HG02798 (cell line): ENCODE data around the gene SLC1A7.

ENCODE experiments used
- ATAC-seq: cut with Tn5 transposase; IDR thresholded peaks from one replicate; pipeline ENCODE4 v1.9.1; 2021; ENCODE audit warnings: mild to moderate bottlenecking; ENCODE audit not compliant: unreplicated experiment, poor library complexity

Gene SLC1A7

GRCh38 chr1:53078333-53079101 is 63.9 kb downstream of the SLC1A7 start:
- no peak for ATAC-seq

DNA sequence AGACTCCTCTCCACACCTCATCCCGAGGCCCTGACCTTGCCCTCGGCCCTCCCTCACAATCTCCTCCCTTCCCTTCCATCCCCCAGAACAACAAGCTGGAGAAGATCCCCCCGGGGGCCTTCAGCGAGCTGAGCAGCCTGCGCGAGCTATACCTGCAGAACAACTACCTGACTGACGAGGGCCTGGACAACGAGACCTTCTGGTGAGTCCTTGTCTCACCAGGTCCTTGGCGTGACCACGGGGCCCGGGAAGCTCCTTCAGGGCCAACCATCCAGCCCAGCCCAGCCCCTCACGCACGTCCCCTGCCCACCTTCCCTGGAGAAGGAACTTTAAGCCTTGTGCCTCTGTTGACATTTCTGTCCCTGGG is 64.9 kb downstream of the SLC1A7 start:
- ATAC-seq = no peak

DNA sequence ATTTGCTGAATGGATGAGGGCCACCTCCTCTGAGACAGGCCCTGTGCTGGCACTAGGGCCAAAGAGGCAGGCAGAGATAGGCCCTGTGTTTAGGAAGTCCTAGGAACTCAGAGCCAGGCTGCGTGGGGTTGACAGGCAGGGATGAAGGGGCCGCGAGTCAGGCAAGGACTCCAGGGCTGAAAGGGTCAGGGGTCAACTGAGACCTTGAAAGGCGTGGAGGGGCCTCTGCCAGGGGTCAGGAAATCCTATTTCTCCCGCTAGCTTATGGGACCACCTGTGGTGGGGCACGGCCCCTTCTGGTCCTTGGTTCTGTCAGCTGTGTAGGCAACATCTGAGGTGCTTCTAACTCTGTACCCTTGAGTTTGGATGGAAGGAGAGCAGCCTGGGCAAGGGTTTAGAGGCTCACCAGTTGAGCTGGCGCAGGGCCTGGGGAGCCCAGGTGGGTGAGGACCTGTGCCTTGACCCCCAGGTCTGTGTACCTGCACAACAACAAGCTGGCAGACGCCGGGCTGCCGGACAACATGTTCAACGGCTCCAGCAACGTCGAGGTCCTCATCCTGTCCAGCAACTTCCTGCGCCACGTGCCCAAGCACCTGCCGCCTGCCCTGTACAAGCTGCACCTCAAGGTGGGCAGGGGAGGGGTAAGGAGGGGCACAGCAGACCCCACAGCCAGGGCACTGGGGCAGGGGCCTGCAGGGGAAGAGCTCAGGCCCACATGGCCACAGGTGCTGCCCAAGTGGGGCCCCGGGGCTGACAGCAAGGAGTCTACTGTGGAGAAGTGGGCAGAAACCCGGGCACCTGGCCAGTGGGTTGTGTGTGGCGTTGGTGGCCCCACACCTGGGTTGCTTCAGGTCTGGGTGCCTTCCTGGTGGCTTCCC is 65.5 kb downstream of the SLC1A7 start:
- ATAC-seq = no peak

DNA sequence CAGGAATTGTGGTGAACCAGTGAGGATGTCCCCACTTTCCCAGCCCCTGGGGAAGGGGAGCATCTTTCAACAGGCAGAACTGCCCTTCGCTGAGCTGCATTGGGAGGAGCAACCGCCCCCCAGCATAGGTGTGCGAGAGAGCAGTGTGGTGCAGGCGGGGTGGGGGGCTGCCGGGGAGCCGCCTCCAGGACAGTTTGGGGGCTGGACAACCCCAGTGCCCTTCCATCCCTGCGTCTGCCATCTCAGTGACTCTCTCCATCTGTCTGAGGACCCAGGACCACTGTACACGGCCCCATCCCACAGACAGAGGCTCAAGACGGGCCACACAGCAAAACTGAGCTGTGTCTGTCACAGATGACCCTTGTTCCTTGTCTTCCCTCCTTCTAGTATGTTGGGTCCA is 66.3 kb downstream of the SLC1A7 start:
- no peak for ATAC-seq

DNA sequence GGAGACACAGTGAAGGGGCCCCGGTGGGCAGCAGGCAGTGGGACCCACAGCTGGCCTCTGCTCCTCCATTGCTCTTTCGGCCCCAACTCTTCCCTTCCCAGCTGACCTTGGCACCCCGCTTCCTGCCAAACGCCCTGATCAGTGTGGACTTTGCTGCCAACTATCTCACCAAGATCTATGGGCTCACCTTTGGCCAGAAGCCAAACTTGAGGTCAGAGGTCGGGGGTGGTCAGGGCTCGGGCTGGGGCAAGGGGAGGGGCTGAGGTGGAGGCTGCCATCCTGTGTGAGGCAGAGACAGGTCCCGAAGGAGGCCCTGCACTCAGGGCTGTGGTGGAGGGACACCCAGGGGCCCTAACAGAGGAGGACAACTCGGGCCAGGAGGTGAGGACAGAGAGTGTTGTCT is 66.7 kb downstream of the SLC1A7 start:
- ATAC-seq = no peak

GRCh38 chr1:53075206-53075605 is 67.2 kb downstream of the SLC1A7 start:
- ATAC-seq = no peak

DNA sequence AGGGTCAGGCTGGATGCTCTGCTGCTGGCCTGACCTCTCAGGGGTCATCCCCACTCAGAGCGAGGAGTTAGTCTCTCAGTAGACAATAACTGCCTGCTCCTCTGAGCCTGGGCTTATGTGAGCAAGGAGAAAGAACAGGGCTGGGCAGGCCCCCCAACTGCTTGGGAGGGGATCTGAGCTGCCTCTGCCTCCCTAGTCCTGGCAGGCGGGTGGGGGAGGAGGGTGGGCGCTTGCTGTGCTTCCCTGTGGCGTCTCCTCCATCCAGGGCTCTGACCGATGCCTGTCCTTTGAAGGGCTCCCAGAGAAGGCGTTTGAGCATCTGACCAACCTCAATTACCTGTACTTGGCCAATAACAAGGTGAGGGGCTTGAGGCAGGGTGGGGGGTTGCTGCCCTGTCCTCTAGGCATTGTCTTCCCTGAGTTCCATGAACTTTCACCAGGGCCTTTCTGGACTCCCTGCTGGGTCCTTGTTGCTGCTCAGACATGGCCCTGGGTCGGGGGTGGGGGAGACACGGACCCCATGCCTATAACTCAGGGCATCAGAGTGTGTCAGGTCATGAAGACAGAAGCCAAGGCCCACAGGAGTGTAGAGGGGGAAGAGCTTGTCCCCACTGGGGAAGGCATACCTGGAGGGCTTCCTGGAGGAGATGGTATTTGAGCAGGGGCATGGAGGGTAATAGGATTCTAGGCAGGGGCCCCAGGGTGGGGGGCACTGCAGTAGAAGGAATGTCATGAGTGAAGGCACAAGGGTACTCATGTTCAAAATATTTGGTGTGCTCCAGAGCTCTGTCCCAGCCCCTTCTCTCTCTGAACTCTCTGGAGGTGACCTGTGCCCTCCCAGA is 67.9 kb downstream of the SLC1A7 start:
- ATAC-seq = no peak

GRCh38 chr1:53073868-53074311 is 68.5 kb downstream of the SLC1A7 start:
- no peak for ATAC-seq

DNA sequence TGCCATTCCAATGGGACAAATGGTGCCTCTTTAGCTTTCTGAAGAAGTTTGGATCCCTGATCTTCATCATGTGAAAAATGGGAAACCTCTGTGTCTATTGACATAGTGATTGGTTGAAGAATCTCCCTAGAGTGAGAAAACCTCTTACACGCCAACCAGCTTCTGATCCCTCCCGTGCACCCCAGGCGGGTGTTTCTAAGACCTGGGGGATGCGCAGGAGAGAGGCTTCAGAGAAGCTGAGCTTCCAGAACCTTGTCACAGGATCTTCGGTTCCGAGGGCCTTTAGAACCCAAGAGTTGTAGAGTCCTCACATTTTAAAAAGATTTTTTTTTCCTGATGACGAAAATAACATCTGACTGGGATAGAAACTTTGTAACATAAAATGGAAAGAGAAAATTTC is 69.2 kb downstream of the SLC1A7 start:
- ATAC-seq = no peak

DNA sequence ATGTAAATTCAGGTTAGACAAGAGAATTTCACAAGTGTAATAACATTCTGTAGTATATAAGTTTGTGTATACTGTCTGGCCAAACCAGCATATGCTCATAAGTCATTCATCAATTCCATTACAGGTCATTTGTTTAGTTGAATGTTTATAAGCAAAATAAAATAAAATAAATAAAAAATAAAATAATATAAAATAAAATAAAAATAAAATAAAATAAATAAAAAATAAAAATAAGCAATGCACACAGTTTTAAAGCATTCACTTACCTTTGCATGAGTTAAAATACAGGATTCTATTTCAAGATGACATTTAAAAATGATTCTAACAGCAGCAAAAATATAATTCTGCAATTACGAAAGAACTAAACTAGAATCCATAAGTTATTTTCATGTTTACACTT is 70.5 kb downstream of the SLC1A7 start:
- ATAC-seq = no peak

GRCh38 chr1:53071167-53071865 is 71.1 kb downstream of the SLC1A7 start:
- no peak for ATAC-seq

DNA sequence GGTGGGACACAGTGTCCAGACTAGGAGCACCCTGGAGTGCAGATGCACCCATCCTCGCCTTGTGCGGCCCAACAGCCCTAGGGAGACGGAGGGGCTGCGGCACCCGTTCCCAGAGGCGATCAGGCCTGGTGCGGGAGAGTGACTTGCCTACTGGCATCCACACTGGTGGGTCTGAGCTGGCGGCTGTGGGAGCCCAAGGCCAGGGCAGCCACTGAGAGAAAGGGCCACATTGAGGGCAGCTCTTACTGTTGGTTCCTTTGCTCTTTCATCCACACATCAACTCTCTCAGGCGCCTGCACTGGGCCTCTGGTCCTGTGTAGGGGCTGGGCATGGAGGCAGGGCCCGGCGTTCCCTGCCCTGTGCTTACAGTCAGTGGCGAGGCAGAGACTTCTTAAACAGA is 71.8 kb downstream of the SLC1A7 start:
- no peak for ATAC-seq

- no peak for ATAC-seq
Observed at GRCh38 chr1:53069663-53070327, 72.6 kb downstream of the SLC1A7 start.

DNA sequence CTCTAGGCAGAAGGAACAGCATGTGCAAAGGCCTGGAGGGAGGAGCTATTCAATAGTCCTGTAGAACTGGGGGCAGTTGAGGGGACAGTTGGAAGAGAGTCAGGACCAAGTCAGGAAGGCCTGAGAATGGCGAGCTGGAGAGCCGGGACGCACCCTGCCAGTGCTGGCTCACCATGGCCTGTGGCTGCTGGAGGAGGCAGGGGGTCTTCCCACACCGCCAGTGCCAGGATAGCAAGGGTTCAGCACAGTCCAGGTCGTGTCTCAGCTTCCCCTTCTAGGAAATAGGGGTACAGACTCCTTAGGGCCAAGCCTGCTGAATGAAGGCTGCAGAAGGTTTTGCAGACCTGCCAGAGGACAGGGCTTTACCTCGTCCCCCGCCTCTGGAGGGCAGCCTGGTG is 73.2 kb downstream of the SLC1A7 start:
- ATAC-seq = no peak

GRCh38 chr1:53068314-53069099 is 73.9 kb downstream of the SLC1A7 start:
- no peak for ATAC-seq

- no peak for ATAC-seq
Observed at GRCh38 chr1:53067886-53068285, 74.6 kb downstream of the SLC1A7 start.

DNA sequence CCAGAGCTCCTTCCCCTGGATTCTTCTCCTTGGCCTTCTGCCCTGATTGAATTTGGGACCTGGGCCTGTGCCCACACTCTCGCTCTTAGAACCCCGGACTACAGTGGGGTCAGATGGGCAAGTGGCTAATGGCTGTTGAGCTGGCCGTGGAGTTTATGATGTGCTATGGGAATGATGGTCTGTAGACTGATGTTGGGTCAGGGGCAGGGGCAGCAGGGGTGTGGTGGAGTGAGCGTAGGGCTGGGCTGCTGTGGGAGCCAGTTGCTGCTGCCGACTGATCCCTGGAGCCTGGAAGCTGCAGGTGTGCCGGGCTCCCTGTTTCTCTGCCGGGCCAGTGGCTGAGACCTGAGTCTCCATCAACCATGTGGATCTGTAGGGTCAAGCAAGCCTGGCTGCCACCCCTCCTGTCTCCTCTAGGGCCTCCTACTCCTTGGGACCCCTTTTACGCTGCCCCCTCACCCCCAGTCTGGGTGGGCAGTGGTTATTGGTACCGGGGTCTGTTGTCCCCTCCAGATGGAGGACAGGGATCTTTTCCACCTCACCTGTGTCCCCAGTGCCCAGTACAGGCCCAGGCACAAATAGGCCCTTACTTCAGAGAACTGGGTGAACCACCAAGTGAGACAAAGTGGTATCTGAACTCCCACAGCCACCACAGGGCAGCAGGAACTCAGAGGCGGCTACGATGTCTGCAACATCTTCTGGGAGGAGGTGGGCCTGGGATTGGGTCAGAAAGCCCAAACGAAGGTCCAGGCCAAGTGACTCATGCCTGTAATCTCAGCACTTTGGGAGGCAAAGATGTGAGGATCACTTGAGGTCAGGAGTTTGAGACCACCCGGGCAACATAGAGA is 75.3 kb downstream of the SLC1A7 start:
- ATAC-seq = no peak

- ATAC-seq = no peak
Observed at GRCh38 chr1:53066488-53066887, 76.0 kb downstream of the SLC1A7 start.
